ENCODE results near the gene GRIN2A. TPM values are rescaled to one million over a fixed set of nuclear protein-coding genes. Genes with fewer than 3 reads are reported as not detected.
A peak's percentile ranks its signal among the peaks of the same experiment; 100 is the strongest.

The GRIN2A gene
- total RNA-seq, 1 donor from 2014 or later = not detected

GRCh38 chr16:10020866-10021265, 161.4 kb downstream of the GRIN2A start:
- no peak for FAIRE-seq

GRCh38 chr16:10016752-10017151, 165.5 kb downstream of the GRIN2A start:
- Histone ChIP-seq H3K36me3 (ENCODE audit: control insufficient read depth, insufficient read depth, low read length) (no peaks in the 10 kb centered on the region), H3K27me3 (ENCODE audit: control insufficient read depth, insufficient read depth, low read length) (no peaks in the 10 kb centered on the region), H3K4me3 (ENCODE audit: low read depth, low read length) (no peak overlapping the region)
- FAIRE-seq = no peak
- no peak for DNase-seq (ENCODE audit: low read depth)
- TF ChIP-seq CTCF (IDR thresholded peaks at IDR 0.05; ENCODE audit: insufficient read depth, low read length, severe bottlenecking) = no peak

More at GRCh38 chr16:10020866-10021265, 161.4 kb downstream of the GRIN2A start:
- DNase-seq (ENCODE audit: low read depth) = no peak
- Histone ChIP-seq H3K4me3 (ENCODE audit: low read depth, low read length) (no peak overlapping the region), H3K36me3 (ENCODE audit: control insufficient read depth, insufficient read depth, low read length) (no peaks in the 10 kb centered on the region), H3K27me3 (ENCODE audit: control insufficient read depth, insufficient read depth, low read length) (no peaks in the 10 kb centered on the region)
- TF ChIP-seq CTCF (IDR thresholded peaks at IDR 0.05; ENCODE audit: insufficient read depth, low read length, severe bottlenecking) = no peak

GRCh38 chr16:10015397-10015796, 166.8 kb downstream of the GRIN2A start:
- DNase-seq (ENCODE audit: low read depth) = no peak
- no peak overlapping the region for H3K4me3 ChIP-seq (ENCODE audit: low read depth, low read length)
- no peak for TF ChIP-seq CTCF (IDR thresholded peaks at IDR 0.05; ENCODE audit: insufficient read depth, low read length, severe bottlenecking)
- no peak for FAIRE-seq
- no peaks in the 10 kb centered on the region for H3K36me3 ChIP-seq (ENCODE audit: control insufficient read depth, insufficient read depth, low read length)
- H3K27me3 ChIP-seq (ENCODE audit: control insufficient read depth, insufficient read depth, low read length) = no peaks in the 10 kb centered on the region

GRCh38 chr16:10013774-10014173, 168.5 kb downstream of the GRIN2A start:
- H3K27me3 ChIP-seq (ENCODE audit: control insufficient read depth, insufficient read depth, low read length) = no peaks in the 10 kb centered on the region
- no peaks in the 10 kb centered on the region for H3K36me3 ChIP-seq (ENCODE audit: control insufficient read depth, insufficient read depth, low read length)
- H3K4me3 ChIP-seq (ENCODE audit: low read depth, low read length) = no peak overlapping the region
- DNase-seq (ENCODE audit: low read depth) = no peak
- no peak for FAIRE-seq
- TF ChIP-seq CTCF (IDR thresholded peaks at IDR 0.05; ENCODE audit: insufficient read depth, low read length, severe bottlenecking) = no peak

GRCh38 chr16:10013364-10013763, 168.9 kb downstream of the GRIN2A start:
- DNase-seq (ENCODE audit: low read depth) (no peak), FAIRE-seq (peak; percentile 47)
- H3K27me3 ChIP-seq (ENCODE audit: control insufficient read depth, insufficient read depth, low read length) = no peaks in the 10 kb centered on the region
- TF ChIP-seq CTCF (IDR thresholded peaks at IDR 0.05; ENCODE audit: insufficient read depth, low read length, severe bottlenecking) = no peak
- H3K4me3 ChIP-seq (ENCODE audit: low read depth, low read length) = no peak overlapping the region
- no peaks in the 10 kb centered on the region for H3K36me3 ChIP-seq (ENCODE audit: control insufficient read depth, insufficient read depth, low read length)

GRCh38 chr16:10009684-10010083, 172.5 kb downstream of the GRIN2A start:
- no peak overlapping the region for H3K4me3 ChIP-seq (ENCODE audit: low read depth, low read length)
- no peak for DNase-seq (ENCODE audit: low read depth)
- FAIRE-seq = no peak
- no peak for TF ChIP-seq CTCF (IDR thresholded peaks at IDR 0.05; ENCODE audit: insufficient read depth, low read length, severe bottlenecking)
- no peaks in the 10 kb centered on the region for H3K36me3 ChIP-seq (ENCODE audit: control insufficient read depth, insufficient read depth, low read length)
- no peaks in the 10 kb centered on the region for H3K27me3 ChIP-seq (ENCODE audit: control insufficient read depth, insufficient read depth, low read length)

Measured in bronchial epithelial cell (primary cell).